Measurements from ENCODE around the gene ACOT7.
A peak's percentile ranks its signal among the peaks of the same experiment; 100 is the strongest.
"Not testable (repeated sequence)": the region's sequence is repeated elsewhere in the genome, so short reads cannot be mapped to it uniquely, and the experiment has no call there.

ACOT7 gene

GRCh38 chr1:6393400-6394187, at the start of gene ACOT7:
Gene ACOT7, minus strand, starts transcription at chr1:6393767. Its CDS starts 368 bp downstream, at chr1:6393399.
- peak; percentile 90 for DNase-seq (ENCODE audit: low read depth)

DNA sequence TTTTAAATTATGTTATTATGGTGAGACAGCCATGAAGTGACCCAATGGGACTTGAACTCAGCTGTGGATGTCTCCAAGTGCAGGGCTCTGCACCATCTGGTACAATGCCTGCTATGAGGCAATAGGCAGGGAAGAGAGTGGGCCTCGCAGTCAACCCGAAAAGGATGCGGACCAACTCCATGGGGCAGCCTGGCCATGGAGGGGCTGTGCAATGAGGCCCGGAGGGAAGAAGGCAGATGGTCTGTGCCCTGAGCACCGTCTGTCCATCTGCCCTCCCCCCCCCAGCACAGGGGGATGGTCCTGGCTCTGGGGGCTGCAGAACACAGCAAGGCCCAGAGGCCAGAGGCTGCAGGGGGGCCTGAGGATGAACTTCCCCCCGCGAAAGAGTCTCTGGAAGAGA, 48.0 kb upstream of the ACOT7 start:
- no peak for DNase-seq (ENCODE audit: low read depth)

DNA sequence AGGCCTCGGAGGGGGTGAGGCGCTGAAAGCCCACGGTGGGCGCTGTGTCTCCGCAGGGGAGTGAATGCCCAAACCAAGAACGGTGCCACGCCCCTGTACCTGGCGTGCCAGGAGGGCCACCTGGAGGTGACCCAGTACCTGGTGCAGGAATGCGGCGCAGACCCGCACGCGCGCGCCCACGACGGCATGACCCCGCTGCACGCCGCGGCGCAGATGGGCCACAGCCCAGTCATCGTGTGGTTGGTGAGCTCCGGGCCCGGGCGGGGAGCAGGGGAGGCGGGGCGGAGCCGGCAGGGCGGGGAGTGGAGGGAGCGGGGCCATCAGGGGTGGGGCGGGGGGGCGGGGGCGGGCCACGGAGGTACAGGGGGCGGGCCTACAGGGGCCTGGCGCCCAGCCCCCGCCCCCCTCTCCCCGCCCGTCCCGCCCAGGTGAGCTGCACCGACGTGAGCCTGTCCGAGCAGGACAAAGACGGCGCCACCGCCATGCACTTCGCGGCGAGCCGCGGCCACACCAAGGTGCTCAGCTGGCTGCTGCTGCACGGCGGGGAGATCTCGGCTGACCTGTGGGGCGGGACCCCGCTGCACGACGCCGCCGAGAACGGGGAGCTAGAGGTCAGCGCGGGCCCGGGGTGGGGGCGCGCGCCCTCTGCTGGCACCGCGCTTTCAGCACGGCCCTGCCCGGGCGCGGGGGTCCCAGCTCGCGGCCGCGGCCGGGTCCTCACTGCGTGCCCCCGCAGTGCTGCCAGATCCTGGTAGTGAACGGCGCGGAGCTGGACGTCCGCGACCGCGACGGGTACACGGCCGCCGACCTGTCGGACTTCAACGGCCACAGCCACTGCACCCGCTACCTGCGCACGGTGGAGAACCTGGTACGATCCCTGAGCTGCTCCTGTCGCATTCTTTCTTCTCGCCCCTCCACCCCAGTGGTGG, 46.9 kb upstream of the ACOT7 start:
- peak; percentile 56 for DNase-seq (ENCODE audit: low read depth)

DNA sequence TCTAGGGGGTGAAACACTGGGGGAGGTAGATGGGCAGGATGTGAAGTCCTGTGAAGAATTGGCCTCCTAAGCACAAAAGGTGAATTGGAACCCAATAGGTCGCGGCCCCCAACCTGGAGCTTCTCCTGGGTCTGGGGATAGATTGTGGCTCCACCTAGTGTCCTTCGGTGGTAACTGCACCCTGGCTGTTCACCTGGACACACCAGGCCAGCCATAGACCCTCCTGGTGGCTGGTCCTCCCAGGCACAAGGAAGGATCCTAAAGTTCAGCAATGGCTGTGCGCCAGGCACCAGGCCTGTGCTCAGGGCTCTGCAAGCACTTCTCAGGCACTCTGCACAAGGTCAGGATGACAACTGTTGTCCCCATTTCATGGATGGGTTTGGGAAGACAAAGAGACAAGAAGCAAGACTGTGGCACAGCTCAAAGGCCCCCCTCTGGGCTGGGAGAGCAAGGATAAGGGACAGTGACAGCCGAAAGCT, 44.5 kb upstream of the ACOT7 start:
- DNase-seq (ENCODE audit: low read depth): peak; percentile 34

GRCh38 chr1:6437012-6437700, 43.6 kb upstream of the ACOT7 start:
- not testable (repeated sequence) for DNase-seq (ENCODE audit: low read depth)

DNA sequence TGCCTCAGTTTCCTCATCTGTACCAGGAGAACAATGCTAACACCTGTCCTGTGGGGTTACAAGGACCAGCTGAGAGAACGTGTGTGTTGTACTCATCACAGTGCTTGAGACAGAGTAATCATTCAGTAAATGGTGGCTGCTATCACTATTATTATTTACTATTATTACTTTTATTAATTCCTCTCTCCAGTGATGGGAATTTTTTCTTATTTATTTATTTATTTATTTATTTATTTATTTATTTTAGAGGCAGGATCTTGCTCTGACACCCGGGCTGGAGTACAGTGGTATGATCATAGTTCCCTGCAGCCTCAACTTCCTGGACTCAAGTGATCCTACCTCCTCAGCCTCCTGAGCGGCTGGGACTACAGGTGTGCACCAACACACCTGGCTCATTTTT, 42.7 kb upstream of the ACOT7 start:
- not testable (repeated sequence) for DNase-seq (ENCODE audit: low read depth)

DNA sequence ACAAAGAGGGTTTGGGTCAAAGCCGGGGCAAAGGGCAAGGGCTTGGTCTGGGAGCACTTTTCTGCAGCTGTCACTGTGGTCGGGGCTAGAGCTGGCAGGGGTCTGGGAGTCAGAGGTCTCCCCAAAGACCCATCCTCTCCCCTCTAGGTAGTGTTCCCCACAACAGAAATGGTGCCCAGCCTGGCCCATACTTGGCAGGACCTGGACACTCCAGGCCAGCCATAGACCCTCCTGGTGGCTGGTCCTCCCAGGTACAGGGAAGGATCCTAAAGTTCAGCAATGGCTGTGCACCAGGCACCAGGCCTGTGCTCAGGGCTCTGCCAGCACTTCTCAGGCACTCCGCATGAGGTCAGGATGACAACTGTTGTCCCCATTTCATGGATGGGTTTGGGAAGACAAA, 42.0 kb upstream of the ACOT7 start:
- DNase-seq (ENCODE audit: low read depth): no peak

DNA sequence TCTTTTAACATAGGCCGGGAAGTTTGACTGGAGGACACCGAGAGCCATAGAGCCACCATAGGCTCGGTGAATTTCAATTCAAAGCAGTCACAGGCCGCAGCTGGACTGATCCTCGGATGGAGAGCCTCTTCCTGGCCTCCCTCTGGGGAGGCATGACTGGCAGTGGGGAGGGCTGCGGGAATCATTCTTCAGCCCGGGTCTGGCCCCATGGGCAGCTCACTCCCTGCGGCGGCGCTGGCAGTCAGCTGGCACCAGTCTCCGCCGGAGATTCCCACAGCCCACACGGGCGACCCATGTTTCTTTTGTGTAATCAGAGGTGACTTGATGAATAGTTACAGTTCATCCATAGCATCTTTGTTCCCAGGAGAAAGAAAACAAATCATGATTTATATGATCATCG, 41.6 kb upstream of the ACOT7 start:
- no peak for DNase-seq (ENCODE audit: low read depth)

GRCh38 chr1:6434186-6434585, 40.6 kb upstream of the ACOT7 start:
- no peak for DNase-seq (ENCODE audit: low read depth)

- not testable (repeated sequence) for DNase-seq (ENCODE audit: low read depth)
Observed at GRCh38 chr1:6431645-6432579, 38.3 kb upstream of the ACOT7 start.

DNA sequence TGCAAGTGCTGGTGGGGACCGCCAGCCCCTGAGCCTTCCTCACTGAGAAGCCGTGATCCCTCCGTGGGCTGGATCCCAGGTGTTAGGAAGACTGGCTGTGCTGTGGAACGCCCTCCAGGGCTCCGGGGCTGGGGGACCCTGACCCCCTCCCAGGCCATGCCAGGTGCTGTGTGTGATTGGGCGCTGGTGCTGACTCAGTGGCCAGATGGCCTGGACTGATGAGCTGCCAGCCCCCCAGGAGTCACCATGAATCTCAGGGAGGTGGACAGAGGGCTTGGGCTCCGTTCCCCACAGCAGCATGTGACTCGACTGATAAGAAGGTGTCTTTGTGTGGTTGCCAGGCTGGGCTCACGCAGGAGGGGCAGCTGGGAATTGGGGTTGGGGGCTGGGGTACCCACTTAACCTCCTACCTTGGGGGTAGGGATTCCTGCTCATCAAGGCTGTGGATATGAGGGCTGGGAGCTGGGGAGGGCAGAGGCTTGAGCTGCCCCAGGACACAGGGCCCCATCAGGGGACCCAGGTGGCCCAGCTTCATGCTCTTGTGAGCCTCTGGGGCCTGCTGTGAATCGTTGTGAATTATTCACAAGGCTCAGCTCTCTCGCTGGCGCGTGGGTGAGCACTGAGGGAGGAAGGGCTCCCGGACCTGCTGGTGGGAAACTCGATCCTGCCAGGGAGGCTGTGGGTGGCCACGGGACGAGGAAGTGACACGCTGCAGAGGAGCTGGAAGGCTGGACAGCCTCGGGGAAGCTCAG, 36.3 kb upstream of the ACOT7 start:
- not testable (repeated sequence) for DNase-seq (ENCODE audit: low read depth)

GRCh38 chr1:6428453-6428852, 34.9 kb upstream of the ACOT7 start:
- not testable (repeated sequence) for DNase-seq (ENCODE audit: low read depth)

GRCh38 chr1:6427441-6428390, 34.1 kb upstream of the ACOT7 start:
- DNase-seq (ENCODE audit: low read depth): no peak

- DNase-seq (ENCODE audit: low read depth): no peak
Observed at GRCh38 chr1:6426972-6427350, 33.4 kb upstream of the ACOT7 start.

- DNase-seq (ENCODE audit: low read depth): no peak
Observed at GRCh38 chr1:6426277-6426971, 32.9 kb upstream of the ACOT7 start.

DNA sequence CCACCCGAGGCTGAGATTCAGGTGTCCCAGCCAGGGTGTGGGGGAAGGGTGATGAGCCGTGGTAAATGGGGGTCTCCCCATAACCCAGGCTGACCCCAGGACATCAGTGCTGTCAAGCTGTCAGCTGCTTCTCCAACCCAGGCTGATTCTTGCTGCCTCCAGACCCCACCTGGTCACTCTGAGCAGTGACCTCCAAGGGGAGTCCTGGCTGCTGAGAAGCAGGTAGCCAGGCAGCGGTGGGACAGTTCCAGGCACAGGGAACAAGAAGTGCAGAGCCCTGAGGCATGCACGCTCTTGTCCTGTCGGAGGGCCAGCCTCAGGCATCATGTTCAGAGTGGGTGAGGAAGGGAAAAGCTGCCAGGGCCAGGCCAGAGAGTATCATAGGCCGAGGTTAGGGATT, 32.1 kb upstream of the ACOT7 start:
- no peak for DNase-seq (ENCODE audit: low read depth)

DNA sequence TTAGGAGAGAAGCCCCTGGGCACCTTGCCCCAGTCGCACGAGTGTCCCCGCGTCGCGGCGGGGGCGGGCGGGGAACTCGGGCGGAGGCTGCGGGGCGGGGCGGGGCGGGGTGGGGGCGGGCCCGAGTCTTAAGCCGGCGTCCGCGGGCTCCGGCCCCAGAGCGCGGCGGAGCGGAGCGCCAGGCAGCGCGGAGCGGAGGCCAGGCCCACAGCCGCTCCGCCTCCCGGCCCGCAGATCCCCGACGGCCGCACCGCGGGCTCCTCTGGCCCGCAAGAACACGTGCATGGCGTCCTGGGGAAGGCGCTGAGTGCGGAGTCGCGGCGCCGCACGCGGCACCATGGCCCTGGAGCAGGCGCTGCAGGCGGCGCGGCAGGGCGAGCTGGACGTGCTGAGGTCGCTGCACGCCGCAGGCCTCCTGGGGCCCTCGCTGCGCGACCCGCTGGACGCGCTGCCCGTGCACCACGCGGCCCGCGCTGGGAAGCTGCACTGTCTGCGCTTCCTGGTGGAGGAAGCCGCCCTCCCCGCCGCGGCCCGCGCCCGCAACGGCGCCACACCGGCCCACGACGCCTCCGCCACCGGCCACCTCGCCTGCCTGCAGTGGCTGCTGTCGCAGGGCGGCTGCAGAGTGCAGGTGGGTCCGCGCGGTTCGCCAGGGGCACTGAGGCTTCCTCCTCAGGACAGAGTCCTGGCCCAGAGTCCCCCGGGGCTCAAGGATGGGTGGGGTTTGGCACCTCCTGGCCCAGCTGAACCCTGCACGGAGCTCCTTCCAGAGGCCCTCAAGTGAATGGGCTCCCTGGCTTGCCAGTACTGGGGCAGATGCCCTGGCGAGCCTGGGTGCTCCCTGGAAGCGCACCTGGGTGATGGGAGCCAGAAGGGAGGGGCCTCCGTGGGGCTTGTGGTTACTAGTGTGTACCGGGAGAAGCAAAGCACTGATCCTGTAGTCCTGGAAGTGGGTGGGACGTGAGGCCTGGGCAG, 31.3 kb upstream of the ACOT7 start, which contains the start of gene ESPN:
Gene ESPN (plus strand): TSS at position 158 of the 975 bp plus-strand sequence. CDS start 180 bp downstream, at position 338.
- no peak for DNase-seq (ENCODE audit: low read depth)

All from iris pigment epithelial cell (primary cell).